ENCODE measurements around the gene NHLRC3.

Gene NHLRC3

GRCh38 chr13:39023316-39023715 lies 14.9 kb upstream of the NHLRC3 start:
- TF ChIP-seq TAF1 (IDR thresholded peaks at IDR 0.05; ENCODE audit: borderline replicate concordance, insufficient read depth, low read length) (no peak), POLR2AphosphoS5 (IDR thresholded peaks at IDR 0.05; ENCODE audit: low read depth, low read length) (no peak), FOXP2 (optimal IDR thresholded peaks at IDR 0.05; ENCODE audit: borderline replicate concordance, extremely low read depth, extremely low read length, insufficient read depth) (no peak), SIN3A (IDR thresholded peaks at IDR 0.05; ENCODE audit: borderline replicate concordance, insufficient read depth, low read length) (no peak), REST (IDR thresholded peaks at IDR 0.05; ENCODE audit: insufficient read depth in 1 of 2, low read depth in 2 of 2, low read length in 2 of 2) (no peak)

GRCh38 chr13:39023761-39024160 lies 14.5 kb upstream of the NHLRC3 start:
- TF ChIP-seq REST (IDR thresholded peaks at IDR 0.05; ENCODE audit: insufficient read depth in 1 of 2, low read depth in 2 of 2, low read length in 2 of 2): no peak
- no peak for TF ChIP-seq FOXP2 (optimal IDR thresholded peaks at IDR 0.05; ENCODE audit: borderline replicate concordance, extremely low read depth, extremely low read length, insufficient read depth)
- TF ChIP-seq SIN3A (IDR thresholded peaks at IDR 0.05; ENCODE audit: borderline replicate concordance, insufficient read depth, low read length): no peak
- TF ChIP-seq TAF1 (IDR thresholded peaks at IDR 0.05; ENCODE audit: borderline replicate concordance, insufficient read depth, low read length): no peak
- TF ChIP-seq POLR2AphosphoS5 (IDR thresholded peaks at IDR 0.05; ENCODE audit: low read depth, low read length): no peak

- TF ChIP-seq FOXP2 (optimal IDR thresholded peaks at IDR 0.05; ENCODE audit: borderline replicate concordance, extremely low read depth, extremely low read length, insufficient read depth): no peak
- no peak for TF ChIP-seq REST (IDR thresholded peaks at IDR 0.05; ENCODE audit: insufficient read depth in 1 of 2, low read depth in 2 of 2, low read length in 2 of 2)
- TF ChIP-seq SIN3A (IDR thresholded peaks at IDR 0.05; ENCODE audit: borderline replicate concordance, insufficient read depth, low read length): no peak
- no peak for TF ChIP-seq POLR2AphosphoS5 (IDR thresholded peaks at IDR 0.05; ENCODE audit: low read depth, low read length)
- no peak for TF ChIP-seq TAF1 (IDR thresholded peaks at IDR 0.05; ENCODE audit: borderline replicate concordance, insufficient read depth, low read length)
Measured at GRCh38 chr13:39025433-39025839, 12.8 kb upstream of the NHLRC3 start.

GRCh38 chr13:39032150-39032549 lies 6.1 kb upstream of the NHLRC3 start:
- no peak for TF ChIP-seq SIN3A (IDR thresholded peaks at IDR 0.05; ENCODE audit: borderline replicate concordance, insufficient read depth, low read length)
- TF ChIP-seq REST (IDR thresholded peaks at IDR 0.05; ENCODE audit: insufficient read depth in 1 of 2, low read depth in 2 of 2, low read length in 2 of 2): no peak
- no peak for TF ChIP-seq TAF1 (IDR thresholded peaks at IDR 0.05; ENCODE audit: borderline replicate concordance, insufficient read depth, low read length)
- TF ChIP-seq FOXP2 (optimal IDR thresholded peaks at IDR 0.05; ENCODE audit: borderline replicate concordance, extremely low read depth, extremely low read length, insufficient read depth): no peak
- no peak for TF ChIP-seq POLR2AphosphoS5 (IDR thresholded peaks at IDR 0.05; ENCODE audit: low read depth, low read length)

- TF ChIP-seq FOXP2 (optimal IDR thresholded peaks at IDR 0.05; ENCODE audit: borderline replicate concordance, extremely low read depth, extremely low read length, insufficient read depth) (no peak), TAF1 (IDR thresholded peaks at IDR 0.05; ENCODE audit: borderline replicate concordance, insufficient read depth, low read length) (no peak), REST (IDR thresholded peaks at IDR 0.05; ENCODE audit: insufficient read depth in 1 of 2, low read depth in 2 of 2, low read length in 2 of 2) (no peak), POLR2AphosphoS5 (IDR thresholded peaks at IDR 0.05; ENCODE audit: low read depth, low read length) (no peak), SIN3A (IDR thresholded peaks at IDR 0.05; ENCODE audit: borderline replicate concordance, insufficient read depth, low read length) (no peak)
Measured at GRCh38 chr13:39034085-39034484, 4.2 kb upstream of the NHLRC3 start.
